HG03095 (cell line): Measurements from ENCODE around the gene SYF2.

Experiments
- ATAC-seq: cut with Tn5 transposase; IDR thresholded peaks from one replicate; pipeline ENCODE4 v1.9.1; 2021; ENCODE audit warnings: moderate library complexity; ENCODE audit not compliant: unreplicated experiment

SYF2 gene

GRCh38 chr1:25186161-25187007 is 45.9 kb downstream of the SYF2 start:
- no peak for ATAC-seq

- ATAC-seq = no peak
Observed at GRCh38 chr1:25185409-25186160, 46.7 kb downstream of the SYF2 start.

GRCh38 chr1:25184001-25184762 is 48.1 kb downstream of the SYF2 start:
- ATAC-seq = no peak

GRCh38 chr1:25183126-25183980 is 48.9 kb downstream of the SYF2 start:
- ATAC-seq = no peak

- ATAC-seq = no peak
Observed at GRCh38 chr1:25182629-25183028, 49.7 kb downstream of the SYF2 start.

GRCh38 chr1:25180996-25181395 is 51.3 kb downstream of the SYF2 start:
- no peak for ATAC-seq

GRCh38 chr1:25178917-25179561 is 53.3 kb downstream of the SYF2 start:
- no peak for ATAC-seq

GRCh38 chr1:25174730-25175612 is 57.3 kb downstream of the SYF2 start:
- no peak for ATAC-seq

- ATAC-seq = no peak
Observed at GRCh38 chr1:25174363-25174729, 58.0 kb downstream of the SYF2 start.

- ATAC-seq = no peak
Observed at GRCh38 chr1:25173809-25174340, 58.4 kb downstream of the SYF2 start.
